BLaER1 (cell line): ENCODE data around the gene CACNA1I.

Source experiments
- H3K27ac ChIP-seq: shearing (Covaris generic); formaldehyde crosslinking; 2 replicates; pipeline ENCODE4 v1.8.1; 2022
- H3K27me3 ChIP-seq: shearing (Covaris generic); formaldehyde crosslinking; 2 replicates; pipeline ENCODE4 v1.8.1; 2022
- H3K36me3 ChIP-seq: shearing (Covaris generic); formaldehyde crosslinking; 2 replicates; pipeline ENCODE4 v1.8.1; 2022
- H3K4me1 ChIP-seq: shearing (Covaris generic); formaldehyde crosslinking; 2 replicates; pipeline ENCODE4 v1.8.1; 2022
- H3K4me2 ChIP-seq: shearing (Covaris generic); formaldehyde crosslinking; 2 replicates; pipeline ENCODE4 v1.8.1; 2022
- H3K4me3 ChIP-seq: shearing (Covaris generic); formaldehyde crosslinking; 2 replicates; pipeline ENCODE4 v1.8.1; 2022
- H3K9ac ChIP-seq: shearing (Covaris generic); formaldehyde crosslinking; 2 replicates; pipeline ENCODE4 v1.8.1; 2022
- H3K9me3 ChIP-seq: shearing (Covaris generic); formaldehyde crosslinking; 2 replicates; pipeline ENCODE4 v1.8.1; 2022
- H4K20me1 ChIP-seq: shearing (Covaris generic); formaldehyde crosslinking; 2 replicates; pipeline ENCODE4 v1.8.1; 2022
- Cebpa-rat ChIP-seq: shearing (Covaris generic); IDR thresholded peaks from 2 replicates; pipeline ENCODE4 v1.8.1; 2022

Gene CACNA1I

DNA sequence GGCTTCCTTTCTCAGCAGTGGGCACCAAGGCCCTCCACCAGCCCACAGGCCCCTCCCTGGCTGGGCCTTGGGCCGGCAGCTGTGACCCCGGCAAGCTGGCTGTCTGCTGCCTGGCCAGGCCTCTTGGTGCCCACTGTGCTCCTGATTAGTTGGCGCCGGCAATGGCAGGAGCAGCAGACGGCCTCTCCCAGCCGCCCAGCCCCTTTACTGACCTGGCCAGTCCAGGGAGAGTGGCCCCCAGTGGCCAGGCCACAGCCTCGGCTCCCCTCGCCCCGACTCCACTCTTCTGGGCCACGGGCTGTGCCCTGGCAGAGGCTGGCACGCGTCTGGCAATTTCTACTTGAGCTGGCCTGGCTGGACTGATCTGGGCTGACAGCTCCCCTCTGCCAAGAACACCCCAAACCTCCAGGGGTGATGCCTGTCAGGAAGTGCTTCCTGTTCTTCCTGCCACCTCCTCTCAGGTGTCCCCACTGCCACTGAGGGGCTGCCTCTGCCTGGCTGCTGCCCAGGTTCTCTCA is 58.1 kb downstream of the CACNA1I start:
- 0 out of 2 replicates have a peak overlapping the region, but pooled peaks have one; percentile 46 for H3K9ac ChIP-seq
- peak overlapping the region; percentile 44; the same call in 1 of the 2 replicates for H3K27ac ChIP-seq
- no peak for TF ChIP-seq Cebpa-rat
- no peaks in the 10 kb centered on the region for H4K20me1 ChIP-seq
- peak overlapping the region; percentile 62 for H3K4me2 ChIP-seq
- 0 out of 2 replicates have a peak, but pooled peaks cover 9% of the 10 kb centered on the region for H3K27me3 ChIP-seq
- peaks cover 56% of the 10 kb centered on the region for H3K4me1 ChIP-seq
- H3K4me3 ChIP-seq, result no peak overlapping the region
- H3K9me3 ChIP-seq, result no peaks in the 10 kb centered on the region
- H3K36me3 ChIP-seq, result no peaks in the 10 kb centered on the region

DNA sequence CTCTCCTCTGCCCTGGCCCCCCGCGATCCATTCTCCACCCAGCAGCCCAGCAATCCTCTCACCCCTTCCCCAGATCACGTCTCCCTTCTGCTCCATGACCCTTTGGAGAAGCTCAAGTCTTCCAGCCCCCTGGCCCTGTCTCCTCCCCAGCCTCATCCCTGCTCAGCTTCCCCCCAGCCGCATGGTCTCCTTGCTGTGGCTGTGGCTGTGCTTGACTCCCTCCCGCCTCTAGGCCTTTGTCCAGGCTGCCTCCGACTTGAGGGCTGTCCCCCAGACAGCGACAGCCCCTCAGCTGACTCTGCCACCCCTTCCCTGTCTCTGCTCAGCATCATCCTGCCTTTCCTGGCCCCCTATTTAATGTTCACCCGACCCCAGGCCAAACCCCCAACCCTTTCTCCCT is 59.3 kb downstream of the CACNA1I start:
- Histone ChIP-seq H3K9ac (no peak overlapping the region), H3K9me3 (no peaks in the 10 kb centered on the region), H3K36me3 (no peaks in the 10 kb centered on the region), H3K4me1 (peaks cover 61% of the 10 kb centered on the region), H3K27me3 (no peaks in the 10 kb centered on the region), H3K4me3 (no peak overlapping the region), H3K27ac (0 out of 2 replicates have a peak overlapping the region, but pooled peaks have one; percentile 44), H4K20me1 (no peaks in the 10 kb centered on the region), H3K4me2 (peak overlapping the region; percentile 62; the same call in 1 of the 2 replicates)
- TF ChIP-seq Cebpa-rat, result no peak

DNA sequence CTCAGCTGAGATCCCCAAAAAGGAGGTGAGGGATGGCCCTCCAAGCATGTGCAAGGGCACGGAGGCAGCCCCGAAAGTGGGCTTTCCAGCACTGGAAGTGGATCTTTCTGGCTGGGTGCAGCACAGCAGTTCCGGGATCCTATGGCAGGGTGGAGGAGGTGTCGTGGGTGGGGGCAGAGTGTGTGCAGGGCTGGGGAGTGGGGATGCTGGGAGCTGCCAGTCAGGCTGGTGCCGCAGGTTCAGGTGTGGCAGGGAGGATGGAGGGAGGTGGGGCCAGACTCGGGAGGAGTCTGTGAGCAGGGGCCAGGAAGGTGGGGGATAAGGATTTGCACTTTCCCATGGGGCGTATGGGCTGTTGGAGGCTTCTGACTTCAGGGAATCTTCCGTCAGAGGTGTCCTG is 60.2 kb downstream of the CACNA1I start:
- no peak overlapping the region for H3K4me3 ChIP-seq
- H3K4me1 ChIP-seq, result peaks cover 63% of the 10 kb centered on the region
- no peaks in the 10 kb centered on the region for H3K27me3 ChIP-seq
- H3K36me3 ChIP-seq, result no peaks in the 10 kb centered on the region
- H3K27ac ChIP-seq, result no peak overlapping the region
- no peak for TF ChIP-seq Cebpa-rat
- H3K9ac ChIP-seq, result no peak overlapping the region
- no peak overlapping the region for H3K4me2 ChIP-seq
- H3K9me3 ChIP-seq, result no peaks in the 10 kb centered on the region
- H4K20me1 ChIP-seq, result no peaks in the 10 kb centered on the region

GRCh38 chr22:39631381-39632286 is 61.1 kb downstream of the CACNA1I start:
- no peaks in the 10 kb centered on the region for H4K20me1 ChIP-seq
- no peaks in the 10 kb centered on the region for H3K9me3 ChIP-seq
- H3K27ac ChIP-seq, result no peak overlapping the region
- H3K9ac ChIP-seq, result no peak overlapping the region
- TF ChIP-seq Cebpa-rat, result no peak
- no peaks in the 10 kb centered on the region for H3K36me3 ChIP-seq
- H3K4me2 ChIP-seq, result no peak overlapping the region
- H3K4me3 ChIP-seq, result no peak overlapping the region
- peaks cover 64% of the 10 kb centered on the region for H3K4me1 ChIP-seq
- no peaks in the 10 kb centered on the region for H3K27me3 ChIP-seq

GRCh38 chr22:39634530-39635405 is 64.2 kb downstream of the CACNA1I start:
- Histone ChIP-seq H3K9ac (no peak overlapping the region), H3K4me2 (peak overlapping the region; percentile 58), H3K4me3 (no peak overlapping the region), H3K9me3 (peaks cover 3% of the 10 kb centered on the region; the same call in 1 of the 2 replicates), H3K4me1 (peaks cover 33% of the 10 kb centered on the region), H3K27me3 (no peaks in the 10 kb centered on the region), H4K20me1 (no peaks in the 10 kb centered on the region), H3K27ac (peak overlapping the region; percentile 3; the same call in 1 of the 2 replicates), H3K36me3 (no peaks in the 10 kb centered on the region)
- no peak for TF ChIP-seq Cebpa-rat

DNA sequence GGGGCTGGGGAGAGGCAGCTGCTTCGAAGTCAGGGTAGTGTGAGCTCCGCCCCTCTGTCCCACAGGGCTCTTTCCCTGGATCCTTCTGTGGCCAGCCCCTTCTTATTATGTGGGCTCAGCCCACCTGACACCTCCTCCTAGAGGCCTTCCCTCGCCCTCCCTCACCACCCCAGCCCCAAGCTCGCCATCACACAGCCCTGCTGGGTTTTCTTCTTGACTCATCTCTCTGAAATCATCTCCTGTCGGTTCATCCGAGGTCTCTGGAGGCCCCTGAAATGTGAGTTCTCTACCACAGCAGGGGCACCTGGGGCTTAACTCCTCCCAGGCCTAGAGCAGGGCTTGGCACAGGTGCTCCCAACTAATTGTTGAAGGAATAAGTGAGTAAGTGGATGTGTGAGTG is 65.2 kb downstream of the CACNA1I start:
- TF ChIP-seq Cebpa-rat, result no peak
- Histone ChIP-seq H4K20me1 (no peaks in the 10 kb centered on the region), H3K27me3 (no peaks in the 10 kb centered on the region), H3K4me1 (peaks cover 31% of the 10 kb centered on the region), H3K9ac (no peak overlapping the region), H3K4me3 (no peak overlapping the region), H3K36me3 (no peaks in the 10 kb centered on the region), H3K27ac (peak overlapping the region; percentile 29; the same call in 1 of the 2 replicates), H3K9me3 (peaks cover 4% of the 10 kb centered on the region; the same call in 1 of the 2 replicates), H3K4me2 (peak overlapping the region; percentile 58)

DNA sequence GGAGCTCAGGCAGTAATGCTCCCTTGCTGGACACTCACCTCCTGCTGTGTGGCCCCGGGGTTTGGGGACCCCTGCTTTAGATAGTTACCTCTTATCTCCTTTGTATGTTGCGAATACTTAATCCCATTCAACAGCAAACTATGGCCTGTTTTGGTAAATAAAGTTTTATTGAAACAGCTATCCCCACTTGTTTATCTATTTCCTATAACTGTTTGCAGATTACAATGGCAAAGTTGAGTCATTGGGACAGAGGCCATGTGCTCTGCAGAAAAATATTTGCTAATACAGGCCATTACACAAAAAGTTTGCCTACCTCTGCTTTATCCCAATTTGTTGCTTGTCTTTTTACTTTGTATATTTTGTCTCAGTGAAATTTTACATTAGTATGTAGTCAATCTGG is 68.4 kb downstream of the CACNA1I start:
- H3K4me3 ChIP-seq, result no peak overlapping the region
- peaks cover 4% of the 10 kb centered on the region; the same call in 1 of the 2 replicates for H3K9me3 ChIP-seq

DNA sequence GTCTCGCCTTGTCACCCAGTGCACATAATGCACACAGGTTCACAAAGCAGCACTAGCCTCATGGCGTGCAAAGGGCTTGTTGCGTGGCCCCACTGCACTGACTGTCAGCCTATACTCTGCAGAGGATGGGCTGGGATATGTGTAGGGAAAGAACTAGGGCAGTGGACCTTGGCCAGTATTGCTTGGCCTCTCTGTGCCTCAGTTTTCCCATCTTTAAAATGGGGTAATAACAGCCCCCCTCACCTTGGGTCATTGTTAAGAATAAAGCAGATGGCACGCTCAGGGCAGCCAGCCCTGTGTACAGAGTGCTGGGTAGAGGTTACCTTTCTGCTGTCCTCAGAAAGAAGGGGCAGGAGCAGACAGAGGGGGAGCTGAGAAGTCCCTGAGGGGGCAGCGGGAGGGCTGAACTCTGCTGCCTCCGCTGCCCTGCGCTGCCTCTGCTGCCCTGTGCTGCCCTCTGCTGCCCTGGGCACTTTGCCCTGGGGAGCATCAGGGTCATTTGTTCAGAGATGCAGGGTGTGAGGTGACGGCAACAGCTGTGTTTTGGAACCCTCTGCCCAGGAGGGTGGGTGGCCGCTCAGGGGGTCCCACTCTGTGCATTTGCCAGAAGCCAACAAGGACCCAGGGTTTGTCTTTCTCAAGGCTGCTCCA is 71.2 kb downstream of the CACNA1I start:
- no peak overlapping the region for H3K9ac ChIP-seq
- H3K4me3 ChIP-seq, result no peak overlapping the region
- peaks cover 39% of the 10 kb centered on the region for H3K4me1 ChIP-seq
- H3K4me2 ChIP-seq, result no peak overlapping the region
- no peaks in the 10 kb centered on the region for H3K27me3 ChIP-seq
- TF ChIP-seq Cebpa-rat, result no peak
- H3K9me3 ChIP-seq, result peaks cover 4% of the 10 kb centered on the region; the same call in 1 of the 2 replicates
- H3K36me3 ChIP-seq, result no peaks in the 10 kb centered on the region
- H4K20me1 ChIP-seq, result no peaks in the 10 kb centered on the region
- no peak overlapping the region for H3K27ac ChIP-seq

More for the DNA sequence above, 68.4 kb downstream of the CACNA1I start:
- Histone ChIP-seq H3K27ac (no peak overlapping the region), H3K27me3 (no peaks in the 10 kb centered on the region), H3K4me1 (peaks cover 34% of the 10 kb centered on the region), H3K36me3 (no peaks in the 10 kb centered on the region), H4K20me1 (no peaks in the 10 kb centered on the region), H3K4me2 (no peak overlapping the region), H3K9ac (no peak overlapping the region)
- no peak for TF ChIP-seq Cebpa-rat
